Activated gamma-delta T cell treated with Interleukin-2 at 50 U/mL for 16 hours (primary cell): ENCODE results near the gene SPINT2.

Source experiments
- DNase-seq: peaks from one replicate; pipeline ENCODE4 v3.0.0-alpha.2; 2020

Gene SPINT2

DNA sequence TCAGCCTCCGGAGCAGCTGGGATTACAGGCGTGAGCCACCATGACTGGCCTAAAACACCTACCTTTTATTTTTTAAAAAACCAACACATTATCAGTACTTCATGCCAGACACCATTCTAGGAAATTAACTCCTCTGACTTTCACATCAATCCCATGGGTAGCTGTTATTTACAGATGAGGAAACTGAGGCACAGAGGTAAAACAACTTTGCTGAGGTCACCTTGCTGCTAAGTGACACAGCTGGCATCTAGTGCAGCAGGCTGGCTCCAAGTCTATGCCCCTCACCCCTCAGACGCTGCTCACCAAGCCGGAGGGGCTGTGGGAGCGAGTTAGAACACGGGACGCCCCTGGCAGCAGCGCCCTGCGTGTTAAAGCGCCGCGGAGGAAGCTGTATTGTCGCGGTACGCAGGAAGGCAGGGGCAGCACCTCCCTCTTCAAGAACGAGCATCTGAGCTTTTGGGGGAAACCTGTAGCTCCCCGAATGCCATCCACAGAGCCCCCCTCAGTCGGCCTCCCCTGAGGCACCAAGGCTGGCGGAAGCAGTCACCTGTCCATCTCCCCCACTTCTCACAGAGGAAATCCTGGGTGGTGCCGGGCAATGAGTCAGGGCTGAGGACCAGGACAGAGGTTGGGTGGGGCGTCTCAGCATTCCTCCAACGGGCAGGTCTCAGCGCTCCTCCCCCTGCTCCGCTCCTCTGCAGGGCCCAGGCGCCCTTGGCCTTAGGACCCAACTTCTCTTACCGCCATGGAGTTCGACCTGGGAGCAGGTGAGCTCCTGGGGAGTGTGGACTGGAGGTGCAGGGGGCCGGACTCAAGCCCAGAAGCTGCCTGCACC lies 39.4 kb downstream of the SPINT2 start, which contains the start of gene C19orf33:
TSS of gene C19orf33 (plus strand) at position 735 of the 835 bp plus-strand sequence. CDS start at position 746, 11 bp downstream.
- no peak for DNase-seq

DNA sequence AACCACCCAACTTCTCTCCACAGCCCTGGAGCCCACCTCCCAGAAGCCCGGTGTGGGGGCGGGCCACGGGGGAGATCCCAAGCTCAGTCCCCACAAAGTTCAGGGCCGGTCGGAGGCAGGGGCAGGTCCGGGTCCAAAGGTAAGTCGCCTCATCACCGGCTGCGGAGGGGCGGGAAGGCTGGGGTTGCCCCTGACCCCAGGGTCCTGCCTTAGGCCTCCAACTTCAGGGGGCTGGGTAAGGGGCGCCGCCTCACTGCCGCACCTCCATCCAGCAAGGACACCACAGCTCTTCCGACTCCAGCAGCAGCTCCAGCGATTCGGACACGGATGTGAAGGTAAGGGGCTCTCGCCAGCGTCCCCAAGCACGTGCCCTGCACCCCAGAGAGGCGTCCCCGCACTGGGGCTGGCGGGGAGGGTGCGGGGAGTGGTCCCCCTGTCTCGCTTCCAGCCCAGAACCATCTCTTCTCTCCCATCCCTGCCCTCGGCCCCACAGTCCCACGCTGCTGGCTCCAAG lies 40.0 kb downstream of the SPINT2 start:
- DNase-seq = no peak

DNA sequence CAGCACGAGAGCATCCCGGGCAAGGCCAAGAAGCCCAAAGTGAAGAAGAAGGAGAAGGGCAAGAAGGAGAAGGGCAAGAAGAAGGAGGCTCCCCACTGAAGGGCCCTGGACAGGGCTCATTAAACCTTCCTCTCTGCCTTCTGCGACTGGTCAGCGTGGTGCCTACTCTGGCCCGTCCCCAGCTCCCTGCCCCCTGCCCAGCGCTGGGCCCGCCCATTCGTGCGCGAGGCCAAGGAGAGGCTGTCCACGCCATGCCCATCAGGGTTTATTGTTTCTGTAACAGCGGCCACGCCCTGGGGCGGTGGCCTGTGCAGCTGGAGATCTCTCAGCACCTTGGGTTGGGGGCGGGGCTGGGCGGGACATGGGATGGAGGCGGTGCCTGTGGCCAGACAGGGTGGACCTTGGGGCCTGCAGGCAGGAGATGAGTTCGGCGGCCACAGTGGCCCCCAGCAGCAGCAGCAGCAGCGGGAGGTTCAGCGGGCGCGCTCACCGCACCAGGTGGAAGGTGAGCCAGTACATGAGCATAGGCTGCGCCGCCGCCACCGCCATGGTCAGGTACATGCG lies 40.6 kb downstream of the SPINT2 start:
- DNase-seq = no peak

DNA sequence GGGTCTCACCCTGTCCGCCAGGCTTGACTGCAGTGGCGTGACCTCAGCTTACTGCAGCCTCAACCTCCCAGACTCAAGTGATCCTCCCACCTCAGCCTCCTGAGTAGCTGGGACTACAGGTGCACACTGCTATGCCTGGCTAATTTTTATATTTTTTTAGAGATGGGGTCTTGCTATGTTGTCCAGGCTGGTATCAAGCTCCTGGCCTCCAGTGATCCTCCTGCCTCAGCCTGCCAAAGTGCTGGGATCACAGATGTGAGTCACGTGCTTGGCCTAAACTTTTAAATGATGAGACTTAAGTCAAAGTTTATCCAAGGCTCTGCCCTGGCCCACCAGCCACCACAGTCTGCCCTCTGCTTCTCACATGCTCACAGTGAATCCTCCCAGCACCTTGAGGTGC lies 41.9 kb downstream of the SPINT2 start:
- DNase-seq = no peak

DNA sequence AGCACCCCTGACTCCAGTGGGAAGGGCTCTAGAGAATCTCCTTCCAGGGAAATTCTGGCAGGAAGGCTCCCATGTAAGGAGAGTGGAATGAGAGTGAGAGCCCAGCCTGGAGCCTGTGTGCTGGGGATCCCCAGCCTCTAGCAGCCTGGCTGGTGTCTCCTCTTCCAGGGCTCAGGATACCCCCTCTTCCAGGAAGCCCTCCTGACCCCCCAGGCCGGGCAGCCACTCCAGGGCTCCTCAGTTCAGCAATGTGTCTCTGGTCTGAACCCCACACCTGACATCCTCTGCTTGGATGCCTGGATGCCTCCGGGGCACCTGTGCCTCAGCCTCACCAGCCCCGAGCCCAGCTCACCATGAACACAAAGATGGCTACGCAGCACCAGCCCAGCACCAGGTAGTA lies 42.7 kb downstream of the SPINT2 start:
- DNase-seq = no peak

DNA sequence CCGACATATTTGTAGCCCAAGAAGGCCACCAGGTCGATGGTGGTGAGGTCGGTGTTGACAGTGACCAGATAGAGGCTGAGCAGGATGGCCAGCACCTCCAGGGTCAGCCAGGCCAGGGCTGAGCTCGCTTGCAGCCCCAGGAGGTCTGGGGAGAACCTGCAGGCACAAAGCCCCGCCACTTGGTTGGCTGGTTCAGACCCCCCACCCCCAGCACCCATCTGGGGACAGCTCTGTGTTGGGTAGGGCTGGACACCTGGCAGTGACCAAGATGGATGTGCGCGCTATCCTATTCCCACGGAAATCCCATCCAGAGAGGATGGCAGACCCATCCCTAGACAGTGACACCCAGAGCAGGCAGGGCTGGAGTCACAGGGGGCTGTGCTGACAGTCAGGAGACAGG lies 43.2 kb downstream of the SPINT2 start:
- no peak for DNase-seq

DNA sequence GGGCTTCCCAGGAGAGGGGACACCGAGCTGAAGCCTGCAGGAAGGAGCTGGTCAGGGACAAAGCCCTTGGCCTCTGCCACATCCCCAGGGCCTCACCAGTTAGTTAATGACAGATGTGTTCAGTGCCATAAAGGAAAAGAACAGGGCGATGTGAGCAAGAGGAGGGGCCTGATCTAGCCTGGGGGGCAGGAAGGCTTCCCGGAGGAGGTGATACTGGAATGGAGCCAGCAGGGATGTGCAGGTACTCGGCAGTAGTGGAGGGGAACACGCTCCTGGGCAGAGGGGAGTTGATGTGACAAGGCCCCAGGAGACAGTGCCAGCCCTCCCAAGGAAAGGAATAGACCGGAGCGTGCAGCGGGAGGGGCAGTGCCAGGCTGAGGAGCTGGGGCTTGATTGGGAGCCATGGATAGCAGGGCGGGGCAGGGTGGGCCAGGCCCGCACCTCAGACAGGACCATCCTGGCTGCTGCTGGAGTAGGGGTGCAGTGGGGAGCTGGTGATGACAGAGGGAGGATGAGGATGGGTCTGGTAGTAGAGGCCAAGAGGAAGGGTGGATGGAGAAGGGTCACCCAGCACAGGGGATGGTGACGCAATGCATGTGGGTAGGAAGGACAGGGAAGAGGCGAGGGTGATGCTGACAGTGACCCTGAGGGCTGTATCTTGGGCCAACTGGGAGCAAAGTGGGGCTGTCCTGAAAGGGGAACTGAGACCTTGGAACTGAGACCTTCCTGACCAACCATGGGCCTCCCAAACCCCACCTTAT lies 43.8 kb downstream of the SPINT2 start:
- DNase-seq = no peak

DNA sequence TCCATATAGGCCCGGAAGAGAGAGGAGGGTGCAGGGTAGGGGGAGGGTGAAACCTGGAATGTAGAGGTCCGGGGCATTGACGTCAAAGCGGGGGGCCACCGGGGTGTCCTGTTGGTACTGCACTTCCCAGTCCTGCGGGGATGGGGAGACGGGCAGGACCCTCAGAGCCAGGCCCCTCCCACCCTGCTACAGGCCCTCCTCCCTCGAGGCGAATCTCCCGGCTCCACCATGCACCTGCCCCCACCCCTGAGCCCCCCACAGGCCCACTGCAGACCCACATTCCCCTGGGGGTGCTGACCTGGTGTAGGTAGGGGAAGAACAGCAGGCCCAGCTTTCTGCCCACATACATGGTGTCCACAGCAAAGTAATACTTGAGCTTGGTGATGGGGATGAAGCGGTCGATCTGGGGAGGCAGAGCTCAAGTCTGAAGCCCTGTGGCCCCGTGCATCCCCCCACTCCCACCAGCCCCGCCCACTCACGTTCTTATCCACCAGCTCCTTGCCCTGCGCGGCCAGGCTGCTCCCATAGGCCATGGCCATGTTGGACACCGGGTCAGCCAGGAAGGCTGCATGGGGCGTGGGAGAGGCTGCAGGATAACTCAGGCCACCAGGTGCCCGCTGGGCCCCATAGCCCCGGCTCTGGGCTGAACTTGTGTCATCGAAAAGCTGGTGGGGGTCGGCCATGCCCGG lies 44.7 kb downstream of the SPINT2 start:
- DNase-seq = no peak

DNA sequence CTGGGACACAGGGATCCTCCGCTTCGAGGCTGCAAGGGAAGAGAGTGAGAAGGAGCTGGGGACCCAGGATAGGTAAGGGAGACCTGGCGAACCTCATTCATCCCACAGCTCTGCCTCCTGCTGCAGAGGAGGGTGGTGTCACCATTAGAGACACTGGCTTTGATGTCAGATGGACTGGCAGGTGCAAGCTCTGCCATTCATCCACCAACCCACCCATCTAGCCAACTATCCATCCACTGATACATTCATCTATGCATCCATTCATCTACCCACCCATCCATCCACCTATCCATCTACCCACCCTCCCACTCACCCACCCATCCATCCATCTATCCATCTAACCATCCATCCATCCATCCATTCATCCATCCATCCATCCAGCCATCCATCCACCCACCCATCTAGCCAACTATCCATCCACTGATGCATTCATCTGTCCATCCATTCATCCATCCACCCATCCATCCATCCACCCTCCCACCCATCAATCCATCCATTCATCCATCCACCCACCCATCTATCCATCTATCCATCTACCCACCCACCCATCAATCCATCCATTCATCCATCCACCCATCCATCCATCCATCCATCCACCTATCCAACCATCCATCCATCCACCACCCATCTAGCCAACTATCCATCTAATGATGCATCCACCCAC lies 45.4 kb downstream of the SPINT2 start:
- DNase-seq = no peak

DNA sequence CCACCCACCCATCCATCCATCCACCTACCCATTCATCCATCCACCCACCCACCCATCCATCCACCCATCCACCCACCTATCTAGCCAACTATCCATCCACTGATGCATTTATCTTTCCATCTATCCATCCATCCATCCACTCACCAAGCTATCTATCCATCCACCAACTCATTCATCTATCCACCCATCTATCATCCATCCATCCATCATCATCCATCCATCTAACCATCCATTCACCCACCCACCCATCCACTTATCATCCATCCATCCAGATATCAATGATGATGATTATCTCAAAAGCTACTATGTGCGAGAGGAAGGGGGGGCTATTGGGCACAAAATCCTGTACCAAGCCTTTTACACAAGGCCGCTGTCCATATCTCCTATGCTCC lies 45.9 kb downstream of the SPINT2 start:
- DNase-seq = no peak

DNA sequence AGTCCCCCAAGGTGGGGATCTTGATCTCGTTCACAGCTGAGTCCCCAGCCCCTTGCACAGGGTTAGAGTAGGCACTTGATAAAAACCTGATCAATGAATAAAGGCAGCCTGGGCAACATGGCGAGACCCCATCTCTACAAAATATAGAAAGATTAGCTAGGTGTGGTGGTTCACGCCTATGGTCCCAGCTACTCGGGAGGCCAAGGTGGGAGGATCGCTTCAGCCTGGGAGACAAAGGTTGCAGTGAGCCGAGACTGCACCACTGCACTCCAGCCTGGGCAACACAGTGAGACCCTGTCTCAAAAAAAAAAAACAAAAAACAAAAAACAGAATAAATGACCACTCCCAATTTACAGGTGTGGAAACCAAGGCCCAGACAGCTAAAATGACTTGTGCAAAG lies 46.6 kb downstream of the SPINT2 start:
- no peak for DNase-seq

DNA sequence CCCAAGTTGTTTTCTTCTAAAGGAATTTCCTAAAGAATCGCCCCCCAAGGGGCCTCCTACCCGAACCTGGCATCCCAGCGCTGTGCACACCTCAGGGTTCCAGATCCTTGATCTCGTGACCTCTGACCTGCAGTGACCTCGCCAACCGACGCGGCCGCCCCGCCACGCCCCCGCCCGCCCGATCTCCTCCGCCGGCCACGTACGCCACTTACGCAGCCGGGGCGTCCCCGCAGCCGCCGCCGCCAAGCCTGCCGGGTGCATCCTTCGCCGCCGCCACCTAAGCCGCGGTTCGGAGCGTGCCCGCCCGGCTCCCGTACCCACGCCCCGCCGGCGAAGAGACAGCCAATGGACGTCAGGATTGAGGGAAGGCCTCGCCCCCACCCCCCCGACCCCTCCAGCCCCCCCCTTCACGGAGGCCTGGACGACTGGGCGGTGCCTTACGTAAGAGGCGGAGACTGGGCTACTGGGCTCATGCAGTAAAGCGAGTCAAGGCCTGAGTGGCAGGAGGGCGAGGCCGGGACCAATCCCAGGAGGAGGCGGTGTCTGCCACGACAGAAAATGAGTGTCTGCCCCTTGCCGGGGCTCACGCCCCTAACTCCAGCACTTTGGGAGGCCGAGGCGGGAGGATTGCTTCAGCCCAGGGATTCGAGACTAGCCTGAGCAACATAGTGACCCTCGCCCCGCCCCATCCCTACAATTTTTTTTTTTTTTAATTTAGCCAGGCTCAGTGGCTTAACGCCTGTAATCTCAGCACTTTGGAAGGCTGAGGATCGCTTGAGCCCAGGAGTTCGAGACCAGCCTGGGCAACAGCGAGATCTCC lies 51.5 kb downstream of the SPINT2 start, which contains the start of gene YIF1B:
TSS of gene YIF1B (minus strand) at position 291 of the 820 bp plus-strand sequence. CDS start at position 261, 30 bp downstream.
- DNase-seq = peak; percentile 92

DNA sequence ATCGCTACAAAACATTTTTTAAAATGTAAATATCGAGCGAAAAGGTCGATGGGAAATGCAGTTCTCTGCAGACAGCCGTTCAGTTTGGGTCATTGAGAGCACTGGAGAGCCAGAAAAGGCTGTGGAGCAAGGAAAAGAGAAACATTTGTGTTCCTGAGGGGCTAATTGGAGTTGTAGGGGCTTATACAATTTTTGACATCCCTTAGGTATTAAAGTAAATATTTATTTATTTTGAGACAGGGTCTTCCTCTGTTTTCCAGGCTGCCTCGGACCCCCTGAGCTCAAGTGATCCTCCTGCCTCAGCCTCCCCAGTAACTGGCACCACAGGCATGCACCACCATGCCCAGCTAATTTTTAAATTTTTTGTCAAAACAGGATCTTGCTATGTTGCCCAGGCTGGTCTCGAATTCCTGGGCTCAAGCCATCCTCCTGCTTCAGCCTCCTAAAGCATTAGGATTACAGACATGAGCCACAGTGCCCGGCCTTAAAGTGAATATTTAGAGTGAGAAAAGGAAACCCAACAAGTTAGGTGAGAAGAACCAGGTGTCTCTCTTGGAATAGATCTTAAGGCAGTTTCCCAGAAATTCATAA lies 52.2 kb downstream of the SPINT2 start:
- no peak for DNase-seq

DNA sequence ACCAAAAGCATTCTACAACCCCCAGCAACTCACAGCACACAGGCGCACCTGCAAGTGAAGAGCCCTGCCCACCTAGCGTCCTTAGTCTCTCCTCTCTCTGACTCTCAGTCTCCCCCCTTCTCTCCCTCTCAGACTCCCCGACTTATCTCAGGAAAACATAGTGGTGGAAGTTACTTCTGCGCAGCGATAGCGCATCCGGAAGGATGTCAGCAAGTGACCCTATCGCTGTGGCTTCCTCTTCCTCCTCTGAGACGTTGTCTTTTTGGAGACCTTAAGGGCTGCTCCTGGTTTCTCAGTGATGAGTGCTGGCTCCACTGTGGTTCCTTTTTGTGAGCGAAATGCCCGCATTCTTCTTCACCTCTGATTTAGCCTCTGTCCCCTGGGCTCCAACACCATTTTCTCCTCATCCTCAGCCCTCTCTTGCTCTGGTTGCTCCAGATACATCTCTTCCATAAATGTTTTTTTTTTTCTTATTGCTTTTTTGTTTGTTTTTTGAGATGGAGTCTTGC lies 52.8 kb downstream of the SPINT2 start:
- DNase-seq = peak; percentile 12

DNA sequence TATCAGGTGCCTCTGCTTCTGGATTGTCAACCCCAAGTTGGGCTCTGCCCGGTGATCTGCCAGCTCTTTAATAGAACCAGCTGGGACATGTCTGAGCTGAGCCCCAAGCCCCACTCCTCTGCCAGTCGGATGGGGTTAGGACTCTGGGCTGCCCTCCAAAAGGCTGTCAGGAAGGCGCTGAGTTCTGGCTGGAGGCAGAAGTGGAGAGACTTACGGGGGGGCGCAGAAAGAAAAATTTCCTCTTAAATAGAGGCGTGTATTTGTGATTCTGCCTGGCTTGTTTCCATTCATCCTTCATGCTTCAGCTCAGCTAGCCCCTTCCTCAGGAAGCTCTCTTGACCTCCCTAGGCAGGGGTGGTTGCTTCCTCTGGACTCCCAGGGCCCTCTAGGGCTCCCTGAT lies 54.3 kb downstream of the SPINT2 start:
- no peak for DNase-seq

DNA sequence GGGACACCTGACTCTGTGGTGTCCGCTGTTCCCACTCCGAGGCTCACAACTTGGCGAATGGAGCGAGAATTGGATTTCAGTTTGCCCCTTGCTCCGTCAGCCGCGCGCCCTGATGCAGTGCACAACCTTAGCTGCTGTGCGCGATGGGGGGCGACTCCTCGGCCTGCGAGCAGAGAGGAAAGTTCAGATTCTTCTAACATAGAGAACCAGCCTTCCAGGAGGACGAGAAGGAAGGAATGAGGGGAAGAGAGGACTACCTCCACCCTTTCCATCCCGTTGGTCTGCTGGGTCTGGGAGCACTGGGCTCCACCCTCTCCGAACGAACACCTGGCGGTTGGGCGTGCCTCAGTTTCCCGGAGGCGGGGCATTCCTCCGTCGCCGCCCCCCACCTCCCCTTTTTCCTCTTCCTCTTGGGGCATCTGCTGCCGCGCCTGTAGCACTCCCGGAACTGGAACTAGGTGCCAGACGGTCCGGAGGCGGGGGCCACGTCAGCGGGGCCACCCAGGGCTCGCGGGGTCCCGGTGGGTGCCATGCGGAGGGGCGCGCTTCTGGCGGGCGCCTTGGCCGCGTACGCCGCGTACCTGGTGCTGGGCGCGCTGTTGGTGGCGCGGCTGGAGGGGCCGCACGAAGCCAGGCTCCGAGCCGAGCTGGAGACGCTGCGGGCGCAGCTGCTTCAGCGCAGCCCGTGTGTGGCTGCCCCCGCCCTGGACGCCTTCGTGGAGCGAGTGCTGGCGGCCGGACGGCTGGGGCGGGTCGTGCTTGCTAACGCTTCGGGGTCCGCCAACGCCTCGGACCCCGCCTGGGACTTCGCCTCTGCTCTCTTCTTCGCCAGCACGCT lies 55.3 kb downstream of the SPINT2 start, which contains the start of gene KCNK6:
TSS of gene KCNK6 (plus strand) at position 425 of the 838 bp plus-strand sequence. CDS start at position 531, 106 bp downstream.
- DNase-seq = peak; percentile 35

DNA sequence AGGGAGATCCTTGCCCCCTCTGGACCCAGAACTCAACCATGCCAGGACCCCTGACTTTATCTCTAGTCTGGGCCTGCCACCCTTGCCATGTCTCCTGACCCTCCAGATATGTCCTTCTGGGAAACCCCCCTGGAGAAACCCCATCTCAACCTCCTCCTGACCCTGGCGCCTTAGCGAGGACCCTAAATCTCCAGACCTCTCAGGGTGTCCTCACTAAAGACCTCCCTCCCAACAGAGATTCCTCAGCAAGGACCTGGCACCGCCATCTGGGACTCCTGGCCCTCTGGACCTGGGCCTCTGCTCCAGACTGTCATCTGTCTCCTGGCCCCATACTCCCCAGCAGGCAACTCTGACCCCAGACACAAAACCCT lies 56.6 kb downstream of the SPINT2 start:
- DNase-seq = no peak

DNA sequence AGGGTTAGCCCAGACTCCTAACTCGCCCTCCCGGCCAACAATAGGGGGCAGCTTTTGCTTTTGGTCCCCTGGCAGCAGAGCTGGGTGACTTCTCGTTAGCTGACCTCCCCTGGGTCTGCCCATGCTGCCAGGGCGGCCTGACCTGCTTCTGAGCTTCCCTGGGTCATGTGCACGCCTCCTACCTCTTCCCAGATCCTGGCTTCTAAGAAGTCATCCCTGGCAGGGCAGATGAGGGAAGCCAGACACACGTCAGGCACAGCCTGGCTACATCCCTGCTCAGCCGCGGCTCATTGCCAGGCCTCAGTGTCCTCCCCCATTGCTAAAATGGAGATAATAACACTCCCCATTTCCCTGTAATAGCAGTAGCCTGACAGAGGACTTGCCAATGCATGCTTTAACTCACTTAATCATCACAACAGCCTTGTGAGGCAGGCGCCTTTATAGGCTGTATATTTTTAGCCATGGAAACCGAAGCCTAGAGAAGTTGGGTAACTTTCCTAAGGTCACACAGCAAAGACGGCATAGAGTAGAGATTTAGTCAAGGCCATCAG lies 57.3 kb downstream of the SPINT2 start:
- no peak for DNase-seq

DNA sequence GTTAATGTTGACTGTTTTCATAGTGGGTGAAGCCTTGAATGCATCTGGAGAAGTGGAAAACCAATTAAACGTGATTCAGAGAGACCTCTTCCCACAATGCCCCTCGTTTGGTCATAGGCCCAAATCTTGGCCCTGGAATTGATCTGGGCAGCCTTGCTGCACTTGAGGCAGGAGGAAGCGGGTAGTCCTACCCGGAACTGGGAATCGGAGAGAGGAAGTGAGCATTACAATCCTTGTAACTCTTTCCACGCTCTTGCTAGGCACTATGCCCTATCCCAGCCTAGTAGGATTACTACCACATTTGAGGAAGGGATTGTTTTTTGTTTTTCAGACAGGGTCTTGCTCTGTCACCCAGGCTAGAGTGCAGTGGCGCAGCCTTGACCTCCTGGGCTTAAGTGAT lies 58.9 kb downstream of the SPINT2 start:
- DNase-seq = no peak
